AG10803 (cell line): ENCODE data around the gene YTHDF1.

Experiments
- DNase-seq: peaks from one replicate; pipeline ENCODE4 v3.0.0; 2010; ENCODE audit warnings: low read depth
- H3K4me3 ChIP-seq: 2 replicates; pipeline ENCODE4 v1.5.1; 2011; ENCODE audit warnings: mild to moderate bottlenecking, low read length, control low read depth
- CTCF ChIP-seq: conservative IDR thresholded peaks from 2 replicates; pipeline ENCODE4 v1.5.1; 2011; ENCODE audit warnings: mild to moderate bottlenecking, low read length, control low read depth, inconsistent platforms

Gene YTHDF1

GRCh38 chr20:63168861-63169260 is 47.1 kb downstream of the YTHDF1 start:
- no peak for DNase-seq
- TF ChIP-seq CTCF = no peak
- H3K4me3 ChIP-seq = no peak overlapping the region

- no peak for DNase-seq
- H3K4me3 ChIP-seq = no peak overlapping the region
- no peak for TF ChIP-seq CTCF
Observed at GRCh38 chr20:63167918-63168520, 47.9 kb downstream of the YTHDF1 start.

GRCh38 chr20:63167026-63167917 is 48.7 kb downstream of the YTHDF1 start:
- H3K4me3 ChIP-seq = no peak overlapping the region
- DNase-seq = no peak
- TF ChIP-seq CTCF = no peak

- no peak overlapping the region for H3K4me3 ChIP-seq
- no peak for TF ChIP-seq CTCF
- DNase-seq = no peak
Observed at GRCh38 chr20:63166193-63167020, 49.5 kb downstream of the YTHDF1 start.

- no peak for DNase-seq
- TF ChIP-seq CTCF = no peak
- no peak overlapping the region for H3K4me3 ChIP-seq
Observed at GRCh38 chr20:63165356-63166192, 50.4 kb downstream of the YTHDF1 start.

- no peak for DNase-seq
- no peak for TF ChIP-seq CTCF
- no peak overlapping the region for H3K4me3 ChIP-seq
Observed at GRCh38 chr20:63164484-63165355, 51.2 kb downstream of the YTHDF1 start.
